GM12878 (cell line): ENCODE results near the gene B9D1. TPM values are rescaled to one million over a fixed set of nuclear protein-coding genes. Genes with fewer than 3 reads are reported as not detected.

ENCODE experiments used
- ATAC-seq: fragments of 200-7000 bp; cut with Tn5 transposase; 3 replicates; pipeline ENCODE4 v1.9.1; 2020; ENCODE audit warnings: mild to moderate bottlenecking, moderate library complexity
- BruUV-seq: library from RNA; stranded (reverse); fragments of 400-500 nt; replicated peaks from 2 replicates; lab custom pipeline; 2021; lab: Mats Ljungman, UMichigan
- CTCF ChIA-PET: fragments of 300-600 bp; sonication (Branson Sonifier 250); formaldehyde crosslinking; extraction: SDS; loops from one replicate; lab custom pipeline; 2021; ENCODE audit warnings: inconsistent platforms; lab: Yijun Ruan, JAX
- POLR2A ChIA-PET: fragments of 350-600 bp; formaldehyde crosslinking; extraction: SDS; loops from one replicate; lab custom pipeline; 2021; ENCODE audit warnings: inconsistent platforms; lab: Charles Lee
- RAD21 ChIA-PET: fragments of 300-600 bp; sonication (Branson Sonifier 250); formaldehyde crosslinking; loops from one replicate; lab custom pipeline; 2023; ENCODE audit warnings: antibody characterized with exemption; ENCODE audit not compliant: unreplicated experiment; lab: Charles Lee
- SMC1A ChIA-PET: fragments of 300-600 bp; sonication (Branson Sonifier 250); formaldehyde crosslinking; loops from one replicate; lab custom pipeline; 2023; ENCODE audit not compliant: unreplicated experiment, uncharacterized antibody; lab: Charles Lee
- DNase-seq: peaks from one replicate; pipeline ENCODE4 v3.0.0-alpha.2; 2011; ENCODE audit warnings: low read depth, low spot score
- FAIRE-seq: peaks from 3 replicates; lab custom pipeline; 2011; peaks lifted over from hg19 to GRCh38; lab: Jason Lieb, UNC
- H2AFZ ChIP-seq: 2 replicates; pipeline ENCODE4 v1.6.0; 2011; ENCODE audit warnings: low read depth, low read length, control low read depth; ENCODE audit not compliant: control insufficient read depth
- H3K27ac ChIP-seq: 2 replicates; pipeline ENCODE4 v1.5.1; 2011; ENCODE audit warnings: control low read depth; ENCODE audit not compliant: control insufficient read depth, insufficient read depth
- H3K27me3 ChIP-seq, 2 experiments: replicated peaks in 1 of 2; 2 replicates each; pipeline versions ENCODE4 v1.6.0 to v1.6.1; 2011; ENCODE audit warnings: low read length in 1 of 2; ENCODE audit not compliant: control insufficient read depth in 2 of 2, insufficient read depth in 2 of 2
- H3K36me3 ChIP-seq, 2 experiments: 2 replicates each; pipeline ENCODE4 v1.5.1; 2011; ENCODE audit warnings: low read length in 1 of 2; ENCODE audit not compliant: control insufficient read depth in 2 of 2, insufficient read depth in 2 of 2
- H3K4me1 ChIP-seq: 2 replicates; pipeline ENCODE4 v1.6.1; 2011; ENCODE audit warnings: mild to moderate bottlenecking, low read length, moderate library complexity, mixed read lengths; ENCODE audit not compliant: control insufficient read depth, insufficient read depth
- H3K4me2 ChIP-seq: 2 replicates; pipeline ENCODE4 v1.6.0; 2011; ENCODE audit warnings: control low read depth; ENCODE audit not compliant: control insufficient read depth, insufficient read depth
- H3K4me3 ChIP-seq: fragments of 200-600 bp; sonication (generic); 2 replicates; pipeline ENCODE4 v1.5.1; 2016
- H3K79me2 ChIP-seq: 2 replicates; pipeline ENCODE4 v1.6.0; 2011; ENCODE audit warnings: low read length; ENCODE audit not compliant: control insufficient read depth, insufficient read depth
- H3K9ac ChIP-seq: 2 replicates; pipeline ENCODE4 v1.8.0; 2011; ENCODE audit warnings: low read length, control low read depth, mixed read lengths; ENCODE audit not compliant: control insufficient read depth, insufficient read depth
- H3K9me3 ChIP-seq: replicated peaks from 3 replicates; pipeline ENCODE4 v1.5.1; 2011; ENCODE audit warnings: mild to moderate bottlenecking, low read length; ENCODE audit not compliant: control insufficient read depth, insufficient read depth
- H4K20me1 ChIP-seq: 2 replicates; pipeline ENCODE4 v1.6.0; 2011; ENCODE audit not compliant: control insufficient read depth, insufficient read depth
- EP300 ChIP-seq, 2 experiments: fragments of 150-350 bp in 1 of 2; IDR thresholded peaks; 2 replicates each; pipeline ENCODE4 v1.6.1; 2011 to 2012; ENCODE audit warnings: low read depth in 2 of 2, low read length in 2 of 2, borderline replicate concordance in 1 of 2, improper control_type of control experiment in 1 of 2, inconsistent platforms in 1 of 2; ENCODE audit not compliant: control insufficient read depth in 1 of 2
- MXI1 ChIP-seq: fragments of 150-350 bp; IDR thresholded peaks from 2 replicates; pipeline ENCODE4 v1.6.1; 2011; ENCODE audit warnings: low read depth, mild to moderate bottlenecking, inconsistent platforms, low read length, improper control_type of control experiment
- NFXL1 ChIP-seq: fragments of 450-650 bp; IDR thresholded peaks from 2 replicates; pipeline ENCODE4 v1.6.1; 2017; ENCODE audit warnings: antibody characterized with exemption, mild to moderate bottlenecking, borderline replicate concordance
- RAD51 ChIP-seq: fragments of 450-650 bp; IDR thresholded peaks from 2 replicates; pipeline ENCODE4 v1.6.1; 2016; ENCODE audit warnings: moderate library complexity, mild to moderate bottlenecking, inconsistent platforms
- ZNF217 ChIP-seq: fragments of 450-650 bp; IDR thresholded peaks from 2 replicates; pipeline ENCODE4 v1.6.1; 2017; ENCODE audit warnings: antibody characterized with exemption, mild to moderate bottlenecking
- ZNF274 ChIP-seq: IDR thresholded peaks from one replicate; pipeline ENCODE4 v1.8.0; 2011; ENCODE audit not compliant: insufficient read length, insufficient read depth
- ZSCAN29 ChIP-seq: fragments of 450-650 bp; IDR thresholded peaks from 2 replicates; pipeline ENCODE4 v1.6.1; 2017; ENCODE audit warnings: mild to moderate bottlenecking, moderate library complexity
- WGBS: methylation state at CpG from one replicate; pipeline ENCODE4 v1.1.6; 2016; ENCODE audit warnings: low lambda C conversion rate; ENCODE audit not compliant: insufficient replicate concordance, insufficient coverage; ENCODE audit errors: missing lambda C conversion rate; 5-methylcytosine and 5-hydroxymethylcytosine counted together
- in situ Hi-C: fragments of 300-500 bp; cut with MboI; formaldehyde crosslinking; loops from 9 replicates; pipeline ENCODE4 v1.14.3; 2018; ENCODE audit warnings: mixed read lengths
- intact Hi-C: fragments of 100-400 bp; cut with micrococcal nuclease; formaldehyde crosslinking; loops from one replicate; pipeline ENCODE4 v1.14.2; 2022; ENCODE audit not compliant: unreplicated experiment
- polyA plus RNA-seq, 11 experiments: library from polyadenylated mRNA; depleted of rRNA in 4 of 11; unstranded in 6 of 11; stranded (reverse) in 5 of 11; fragments of >200 nt; fragmentation: Nextera tagmentation in 4 of 11; fragmentation: Illumina TruSeq in 1 of 11; extraction: Ambion mirVana in 4 of 11; extraction: Trizol in 1 of 11; gene quantifications; 1 replicate in 1 of 11; 2 replicates in 10 of 11; pipeline versions ENCODE4 v1.2.1 to v1.2.3, GENCODE V29; 2011 to 2016; ENCODE audit warnings: inconsistent platforms in 2 of 11, missing spikeins in 2 of 11, low read depth in 1 of 11
- total RNA-seq, 4 experiments: library from RNA; depleted of rRNA in 3 of 4; stranded (reverse); fragments of >200 nt in 3 of 4; fragmentation: Illumina TruSeq in 1 of 4; extraction: Trizol in 1 of 4; gene quantifications; 2 replicates each; pipeline versions ENCODE4 v1.2.1 to v1.2.3, GENCODE V29; 2013 to 2021
- TF ChIP-seq, protein P1 (sequence below): IDR thresholded peaks from 2 replicates; pipeline ENCODE4 v1.6.1; 2011; ENCODE audit warnings: mild to moderate bottlenecking, low read depth, low read length, moderate library complexity; ENCODE audit not compliant: insufficient replicate concordance
- TF ChIP-seq, protein P2 (sequence below), 3 experiments: IDR thresholded peaks in 2 of 3; conservative IDR thresholded peaks in 1 of 3; 2 replicates each; pipeline ENCODE4 v1.5.1; 2011; ENCODE audit warnings: low read depth in 3 of 3, low read length in 3 of 3, mild to moderate bottlenecking in 3 of 3, control low read depth in 2 of 3, moderate library complexity in 2 of 3, inconsistent platforms in 1 of 3, mixed read lengths in 1 of 3; ENCODE audit not compliant: control insufficient read depth in 2 of 3, insufficient read depth in 1 of 3; ENCODE audit errors: extremely low read depth in 1 of 3

The B9D1 gene
- total and polyA plus RNA-seq, 10 of the 15 experiments (the other 5 are each of a cell fraction or from before 2014, with no cell fraction given), result 5.9 to 18.3 (median 9.8) TPM

DNA sequence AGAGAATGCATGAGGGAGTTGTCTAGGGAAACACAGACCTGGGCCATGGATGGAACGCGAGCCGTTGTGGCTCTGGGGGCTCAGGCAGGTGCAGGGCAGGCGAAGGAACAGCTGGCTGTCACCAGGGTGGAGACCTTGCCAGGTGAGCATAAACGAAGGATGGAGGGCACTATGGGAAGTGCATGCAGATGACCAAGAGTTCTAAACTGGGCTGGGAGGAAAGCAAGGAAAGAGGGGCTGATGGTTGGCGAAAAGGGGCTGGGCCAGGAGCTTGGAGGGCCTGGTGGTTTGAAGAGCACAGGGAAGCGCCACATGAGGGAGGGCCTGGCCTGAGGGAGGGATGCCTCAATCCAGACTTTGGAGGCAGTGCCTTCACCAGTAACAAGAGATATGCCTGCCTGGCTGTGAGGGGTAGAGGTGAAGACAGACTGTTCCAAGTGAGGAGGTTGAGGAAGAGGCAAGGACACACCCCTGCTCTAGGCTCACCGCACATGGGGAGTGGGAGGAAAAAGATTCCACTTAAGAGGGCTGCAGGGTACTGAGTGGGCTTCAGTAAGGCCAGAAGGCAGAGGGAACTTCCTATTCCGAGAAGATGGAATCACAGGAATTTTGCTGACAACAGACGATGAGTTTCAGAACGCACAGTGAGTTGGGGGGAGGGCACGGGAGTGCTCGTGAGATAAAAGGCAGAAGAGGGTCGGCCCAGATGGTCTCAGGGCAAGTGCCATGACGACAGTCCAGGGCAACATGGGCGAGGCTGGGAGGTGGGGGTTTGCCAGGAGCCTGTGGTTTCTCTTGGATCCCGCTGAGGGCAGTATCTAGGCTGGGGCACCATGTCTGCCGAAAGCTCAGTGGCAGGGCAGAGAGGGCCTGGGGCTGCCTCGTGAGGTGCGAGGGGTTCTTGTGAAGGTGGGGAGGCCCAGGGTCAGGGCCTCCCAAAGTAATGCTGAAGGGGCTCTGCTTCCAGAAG, 20.6 kb downstream of the B9D1 start:
- TF ChIP-seq ZSCAN29 (no peak), ZNF217 (no peak), ZNF274 (no peak), MXI1 (no peak), EP300 (IDR thresholded peaks at IDR 0.05; ENCODE audit: borderline replicate concordance in 1 of 2, control insufficient read depth in 1 of 2, low read depth in 2 of 2, low read length in 2 of 2) (no peak), NFXL1 (no peak), RAD51 (no peak)
- TF ChIP-seq, protein P1, sequence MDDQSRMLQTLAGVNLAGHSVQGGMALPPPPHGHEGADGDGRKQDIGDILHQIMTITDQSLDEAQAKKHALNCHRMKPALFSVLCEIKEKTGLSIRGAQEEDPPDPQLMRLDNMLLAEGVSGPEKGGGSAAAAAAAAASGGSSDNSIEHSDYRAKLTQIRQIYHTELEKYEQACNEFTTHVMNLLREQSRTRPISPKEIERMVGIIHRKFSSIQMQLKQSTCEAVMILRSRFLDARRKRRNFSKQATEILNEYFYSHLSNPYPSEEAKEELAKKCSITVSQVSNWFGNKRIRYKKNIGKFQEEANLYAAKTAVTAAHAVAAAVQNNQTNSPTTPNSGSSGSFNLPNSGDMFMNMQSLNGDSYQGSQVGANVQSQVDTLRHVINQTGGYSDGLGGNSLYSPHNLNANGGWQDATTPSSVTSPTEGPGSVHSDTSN, result no peak
- TF ChIP-seq, protein P2, sequence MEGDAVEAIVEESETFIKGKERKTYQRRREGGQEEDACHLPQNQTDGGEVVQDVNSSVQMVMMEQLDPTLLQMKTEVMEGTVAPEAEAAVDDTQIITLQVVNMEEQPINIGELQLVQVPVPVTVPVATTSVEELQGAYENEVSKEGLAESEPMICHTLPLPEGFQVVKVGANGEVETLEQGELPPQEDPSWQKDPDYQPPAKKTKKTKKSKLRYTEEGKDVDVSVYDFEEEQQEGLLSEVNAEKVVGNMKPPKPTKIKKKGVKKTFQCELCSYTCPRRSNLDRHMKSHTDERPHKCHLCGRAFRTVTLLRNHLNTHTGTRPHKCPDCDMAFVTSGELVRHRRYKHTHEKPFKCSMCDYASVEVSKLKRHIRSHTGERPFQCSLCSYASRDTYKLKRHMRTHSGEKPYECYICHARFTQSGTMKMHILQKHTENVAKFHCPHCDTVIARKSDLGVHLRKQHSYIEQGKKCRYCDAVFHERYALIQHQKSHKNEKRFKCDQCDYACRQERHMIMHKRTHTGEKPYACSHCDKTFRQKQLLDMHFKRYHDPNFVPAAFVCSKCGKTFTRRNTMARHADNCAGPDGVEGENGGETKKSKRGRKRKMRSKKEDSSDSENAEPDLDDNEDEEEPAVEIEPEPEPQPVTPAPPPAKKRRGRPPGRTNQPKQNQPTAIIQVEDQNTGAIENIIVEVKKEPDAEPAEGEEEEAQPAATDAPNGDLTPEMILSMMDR (IDR thresholded peaks at IDR 0.05 in 2 of 3, conservative IDR thresholded peaks at IDR 0.05 in 1 of 3; ENCODE audit: control insufficient read depth in 2 of 3, extremely low read depth in 1 of 3, insufficient read depth in 1 of 3, low read depth in 3 of 3, low read length in 3 of 3), result no peak
- H3K79me2 ChIP-seq, result no peaks in the 10 kb centered on the region
- H3K36me3 ChIP-seq, result no peaks in the 10 kb centered on the region
- intact Hi-C loops, result no loop called here
- WGBS, result 50% methylated on average over 20 of the region's 20 CpGs
- CTCF ChIA-PET, result interaction anchor here (1.2 kb wide), 1 partner anchor 24 kb away, joined by 3 read pairs; no protein-coding TSS in a partner anchor
- no peaks in the 10 kb centered on the region for H3K4me1 ChIP-seq
- no peaks in the 10 kb centered on the region for H3K9me3 ChIP-seq
- BruUV-seq, result no TSS peak
- ATAC-seq (no peak), DNase-seq (no peak), FAIRE-seq (no peak)
- in situ Hi-C loops, result no loop called here
- SMC1A ChIA-PET, result interaction anchor here (1.1 kb wide), 1 partner anchor 57 kb away, joined by 3 read pairs; no protein-coding TSS in a partner anchor
- no peak overlapping the region for H3K27ac ChIP-seq
- POLR2A ChIA-PET, result no interaction called here
- RAD21 ChIA-PET, result no interaction called here
- no peaks in the 10 kb centered on the region for H4K20me1 ChIP-seq
- no peak overlapping the region for H3K4me2 ChIP-seq
- no peak overlapping the region for H3K9ac ChIP-seq
- H2AFZ ChIP-seq, result no peak overlapping the region
- no peaks in the 10 kb centered on the region; a peak in 1 of 4 replicates for H3K27me3 ChIP-seq
- H3K4me3 ChIP-seq, result no peak overlapping the region
